HG03095 (cell line): Measurements from ENCODE around the gene CEP97.
"Not testable (repeated sequence)": the region's sequence is repeated elsewhere in the genome, so short reads cannot be mapped to it uniquely, and the experiment has no call there.

Experiments used
- ATAC-seq: cut with Tn5 transposase; IDR thresholded peaks from one replicate; pipeline ENCODE4 v1.9.1; 2021; ENCODE audit warnings: moderate library complexity; ENCODE audit not compliant: unreplicated experiment

CEP97 gene

GRCh38 chr3:101724329-101725193 is at the start of gene CEP97:
Gene CEP97, plus strand, starts transcription at chr3:101724614. Its CDS starts 63 bp downstream, at chr3:101724677.
- ATAC-seq: peak; percentile 82

DNA sequence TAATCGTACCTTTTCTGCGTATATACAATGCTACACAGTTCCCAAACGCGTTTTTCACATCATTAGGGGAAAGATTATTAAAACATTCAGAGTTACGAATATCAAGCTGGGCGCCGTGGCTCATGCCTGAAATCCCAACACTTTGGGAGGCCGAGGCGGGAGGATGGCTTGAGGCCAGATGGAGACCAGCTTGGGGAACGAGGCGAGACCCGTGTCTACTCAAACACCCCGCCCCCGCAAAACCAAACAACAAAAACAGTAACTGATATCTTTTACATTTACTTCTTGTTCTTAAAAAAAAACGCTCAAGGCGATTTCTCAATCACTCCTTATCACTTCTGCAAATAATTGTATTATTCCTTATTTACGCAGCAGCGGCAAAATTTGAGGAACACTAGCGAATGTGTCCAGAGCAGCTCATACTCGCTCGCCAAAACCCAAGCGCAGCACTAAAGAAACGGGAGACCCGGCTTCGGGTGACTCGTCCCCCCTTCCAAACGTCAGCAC is 48.7 kb upstream of the CEP97 start:
- no peak for ATAC-seq

DNA sequence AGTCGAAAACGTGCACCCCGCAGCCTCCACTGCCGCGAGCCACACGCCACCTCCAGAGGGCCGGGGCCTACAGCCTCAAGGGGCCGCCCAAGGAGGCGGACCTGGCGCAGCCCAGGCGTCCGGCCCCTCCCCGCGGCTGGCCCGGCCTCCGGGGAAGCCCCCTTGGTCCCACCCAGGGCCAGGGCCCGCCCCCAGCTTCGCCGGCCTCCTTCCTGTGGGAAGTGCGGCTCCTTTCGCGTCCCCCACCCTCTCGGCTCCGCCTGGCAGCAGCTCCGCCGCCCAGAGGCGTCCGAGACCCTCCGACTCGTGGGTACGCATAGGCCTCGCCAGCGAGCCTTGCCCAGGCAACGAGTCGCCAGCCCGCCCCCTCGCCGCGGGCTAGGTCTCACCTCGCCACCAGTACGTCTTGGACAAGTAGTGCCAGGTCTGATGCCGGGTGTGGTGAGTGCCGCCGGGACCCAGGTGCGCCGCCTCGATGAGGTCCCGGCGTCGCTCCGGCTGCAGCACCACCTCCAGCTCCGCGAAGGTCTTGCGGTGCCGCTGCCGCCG is 48.1 kb upstream of the CEP97 start:
- peak; percentile 87 for ATAC-seq

DNA sequence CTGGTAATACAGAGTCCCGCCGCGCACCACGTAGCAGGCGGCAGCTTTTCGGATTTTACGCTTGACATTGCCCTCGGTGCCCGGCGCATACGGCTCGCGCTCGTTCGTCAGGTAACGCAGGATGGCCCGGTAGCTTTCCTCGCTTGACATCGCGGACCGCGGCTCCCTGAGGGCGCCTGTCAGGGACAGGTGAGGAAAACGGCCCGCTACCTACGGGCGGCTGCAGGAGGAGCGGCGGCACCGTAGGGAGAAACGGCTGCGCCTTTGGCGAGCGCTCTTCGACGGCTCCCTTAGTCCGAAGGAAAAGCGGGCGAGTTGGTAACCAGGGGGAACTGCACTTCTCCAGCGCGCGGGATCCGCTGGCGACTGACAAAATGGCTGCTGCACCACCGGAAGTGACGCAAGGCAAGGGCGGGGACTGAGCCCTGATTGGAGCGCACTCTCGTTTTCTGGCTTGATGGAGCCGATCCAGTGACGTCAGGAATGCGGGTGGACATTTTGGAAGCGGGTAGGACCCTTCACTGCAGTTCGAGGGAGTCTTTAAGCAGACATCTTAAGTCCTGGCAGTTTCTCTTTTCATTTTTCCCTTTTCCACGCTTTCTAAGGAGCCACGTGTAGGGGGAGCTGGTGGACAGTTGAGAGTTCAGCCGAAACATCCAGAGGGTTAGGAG is 47.5 kb upstream of the CEP97 start, which contains the start of gene ZBTB11:
Gene ZBTB11 (minus strand): TSS at position 368 of the 671 bp plus-strand sequence. CDS start 218 bp downstream, at position 150.
- peak; percentile 69 for ATAC-seq

DNA sequence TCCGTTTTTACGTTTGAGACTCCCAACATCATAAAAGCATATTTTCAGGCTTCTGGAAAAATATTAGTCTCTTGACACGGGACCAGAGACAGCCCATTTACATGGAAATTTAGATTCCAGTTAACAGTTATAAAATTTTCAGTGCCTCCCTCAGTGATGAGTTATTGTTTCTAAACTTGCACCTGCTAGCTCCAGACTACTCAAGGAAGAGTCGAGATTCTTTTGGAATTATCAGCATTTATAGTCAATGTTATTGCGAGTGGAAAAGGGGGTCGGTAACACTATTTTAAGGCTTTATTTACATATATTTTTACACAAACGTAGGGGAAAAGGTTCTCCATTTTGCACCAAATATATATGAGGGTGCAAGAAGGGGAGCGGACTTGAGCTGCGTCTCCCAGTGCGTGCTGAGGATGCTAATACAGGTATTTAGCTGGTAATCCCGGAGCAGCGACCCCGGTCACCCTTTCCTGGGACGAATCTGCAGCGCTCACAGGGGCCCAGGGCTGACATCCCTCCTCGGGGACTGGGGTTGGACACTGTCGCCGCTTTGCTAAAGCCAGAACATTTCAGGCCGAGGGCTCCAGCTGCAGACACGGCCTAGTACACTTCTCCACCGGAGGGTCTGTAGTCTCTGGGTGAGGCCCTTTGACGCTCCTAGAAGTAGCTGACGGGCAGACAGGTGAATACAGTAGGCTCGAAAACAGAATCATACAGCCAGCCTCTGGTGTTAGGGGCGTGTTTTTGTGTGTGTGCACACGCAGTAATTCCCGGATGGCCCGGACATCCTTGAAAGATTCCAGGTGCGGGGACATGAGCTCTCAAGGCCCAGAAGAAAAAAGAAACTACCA is 46.8 kb upstream of the CEP97 start:
- ATAC-seq: no peak

GRCh38 chr3:101678837-101679236 is 45.6 kb upstream of the CEP97 start:
- ATAC-seq: not testable (repeated sequence)

- ATAC-seq: no peak
Measured at GRCh38 chr3:101680466-101680865, 43.9 kb upstream of the CEP97 start.

DNA sequence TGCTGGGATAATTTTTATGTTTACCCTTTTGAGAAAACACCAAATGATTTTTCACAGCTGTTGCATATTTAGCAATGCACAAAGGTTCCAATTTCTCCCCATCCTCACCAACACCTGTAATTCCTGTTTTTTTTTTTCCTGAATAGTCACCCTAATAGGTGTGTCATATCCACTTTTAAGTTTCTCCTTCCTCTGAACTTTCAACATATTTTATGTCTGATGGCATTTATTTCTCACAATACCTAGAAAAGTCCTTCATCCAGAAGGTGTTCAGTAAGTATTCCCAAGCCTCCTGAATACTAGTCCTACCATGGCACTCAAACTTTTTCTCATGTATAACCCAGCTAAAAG is 39.4 kb upstream of the CEP97 start:
- no peak for ATAC-seq

GRCh38 chr3:101685870-101686307 is 38.5 kb upstream of the CEP97 start:
- peak; percentile 4 for ATAC-seq

DNA sequence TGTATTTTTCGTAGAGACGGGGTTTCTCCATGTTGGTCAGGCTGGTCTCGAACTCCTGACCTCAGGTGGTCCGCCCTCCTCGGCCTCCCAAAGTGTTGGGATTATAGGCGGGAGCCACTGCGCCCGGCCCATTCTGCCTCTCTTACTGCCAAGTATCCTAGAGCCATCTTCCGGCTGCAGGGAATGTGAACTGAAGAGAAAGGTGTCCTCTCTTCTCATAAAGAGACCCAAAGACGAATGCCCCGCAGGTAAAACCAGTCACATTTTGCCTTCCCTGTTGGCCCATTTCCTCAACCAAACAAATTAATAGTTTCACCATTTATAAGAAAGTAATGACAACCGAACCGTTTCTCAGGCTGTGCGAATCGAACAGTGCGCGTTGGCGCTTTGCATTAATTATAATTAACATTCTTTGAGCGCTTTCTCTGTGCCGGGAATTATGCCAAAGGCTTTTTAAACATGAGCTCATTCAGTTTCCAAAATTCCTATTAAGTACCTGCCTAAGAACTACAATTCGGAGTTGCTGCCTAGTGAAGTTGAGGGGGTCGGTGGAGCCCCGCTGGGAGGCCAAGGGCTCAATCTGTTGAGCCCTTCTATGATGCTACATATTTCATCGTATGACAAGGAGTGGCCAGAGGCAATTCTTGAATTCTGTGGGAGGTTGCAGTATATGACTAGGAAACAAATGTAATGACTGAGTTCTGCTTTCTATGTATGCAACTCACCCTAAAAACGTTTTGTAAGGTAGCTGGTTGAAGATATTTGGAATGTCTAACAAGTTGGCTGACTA is 37.1 kb upstream of the CEP97 start:
- no peak for ATAC-seq

GRCh38 chr3:101689286-101689685 is 35.1 kb upstream of the CEP97 start:
- ATAC-seq: no peak

DNA sequence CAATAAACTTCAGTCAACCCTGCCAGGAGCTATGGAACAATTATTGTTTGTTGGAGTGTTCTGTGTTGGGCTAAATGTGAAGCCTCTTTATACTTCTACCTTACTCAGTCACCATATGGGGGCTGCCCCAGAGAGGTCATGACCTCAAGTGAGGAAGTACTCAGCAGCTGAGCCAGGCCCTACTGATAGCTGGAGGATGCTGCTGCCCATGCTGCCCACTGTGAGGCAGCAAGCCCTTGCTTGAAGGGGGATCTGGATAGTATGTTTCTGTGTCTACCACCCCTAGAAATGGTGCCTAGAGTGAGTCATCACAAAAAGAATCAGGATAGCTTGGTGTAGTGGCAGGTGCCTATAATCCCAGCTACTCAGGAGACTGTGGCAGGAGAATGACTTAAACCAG is 33.4 kb upstream of the CEP97 start:
- peak; percentile 37 for ATAC-seq

GRCh38 chr3:101691685-101692671 is 32.4 kb upstream of the CEP97 start:
- not testable (repeated sequence) for ATAC-seq

- ATAC-seq: peak; percentile 80
Measured at GRCh38 chr3:101693540-101693939, 30.9 kb upstream of the CEP97 start.

GRCh38 chr3:101694836-101695235 is 29.6 kb upstream of the CEP97 start:
- not testable (repeated sequence) for ATAC-seq

DNA sequence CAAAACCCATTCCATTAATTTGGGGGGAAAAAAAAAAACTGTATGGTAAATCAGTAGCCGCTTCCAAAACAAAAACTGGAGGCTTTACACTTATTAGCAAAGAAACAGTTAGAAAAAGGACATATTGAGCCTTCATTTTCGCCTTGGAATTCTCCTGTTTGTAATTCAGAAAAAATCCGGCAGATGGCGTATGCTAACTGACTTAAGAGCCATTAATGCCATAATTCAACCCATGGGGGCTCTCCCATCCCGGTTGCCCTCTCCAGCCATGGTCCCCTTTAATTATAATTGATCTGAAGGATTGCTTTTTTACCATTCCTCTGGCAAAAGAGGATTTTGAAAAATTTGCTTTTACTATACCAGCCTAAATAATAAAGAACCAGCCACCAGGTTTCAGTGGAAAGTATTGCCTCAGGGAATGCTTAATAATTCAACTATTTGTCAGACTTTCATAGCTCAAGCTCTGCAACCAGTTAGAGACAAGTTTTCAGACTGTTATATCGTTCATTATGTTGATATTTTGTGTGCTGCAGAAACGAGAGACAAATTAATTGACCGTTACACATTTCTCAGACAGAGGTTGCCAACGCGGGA is 28.5 kb upstream of the CEP97 start:
- no peak for ATAC-seq

DNA sequence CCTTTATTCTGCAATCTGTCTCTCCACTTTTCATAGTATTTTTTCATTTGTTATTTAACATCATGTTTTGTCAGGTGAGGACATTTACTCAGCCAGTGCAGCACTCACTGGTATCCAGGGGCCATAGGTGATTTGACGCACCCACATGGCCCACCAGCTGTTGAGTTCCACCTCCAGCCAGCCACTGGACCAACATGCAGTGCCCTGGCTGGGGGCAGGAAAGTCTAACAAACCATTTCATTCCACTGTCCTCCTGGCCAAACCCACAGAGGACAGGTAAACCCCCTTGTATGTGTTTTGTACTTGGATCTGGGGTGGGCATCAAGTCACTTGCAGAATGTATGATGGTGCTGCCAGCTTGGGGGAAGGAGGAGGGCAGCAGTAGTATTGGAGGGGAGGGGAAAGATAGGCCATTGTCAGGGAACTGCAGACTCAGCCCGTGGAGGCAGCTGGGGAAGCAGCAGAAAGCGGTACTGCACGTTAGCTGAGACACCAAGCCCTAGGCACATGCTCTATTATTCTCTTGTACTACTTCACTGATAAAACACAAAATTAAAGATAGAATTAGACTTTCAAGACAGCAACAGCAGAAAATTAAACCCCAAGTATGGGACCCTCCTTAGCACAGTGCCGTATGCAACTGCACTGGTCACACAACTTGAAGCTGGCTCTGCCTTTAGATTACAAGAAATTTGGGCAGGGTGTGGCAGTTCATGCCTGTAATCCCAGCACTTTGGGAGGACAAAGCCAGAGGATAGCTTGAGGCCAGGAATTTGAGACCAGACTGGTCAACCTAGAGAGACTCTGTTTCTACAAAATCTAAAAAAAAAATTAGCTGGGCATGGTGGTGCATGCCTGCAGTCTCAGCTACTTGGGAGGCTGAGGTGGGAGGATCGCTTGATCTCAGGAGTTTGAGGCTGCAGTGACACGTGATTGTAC is 22.4 kb upstream of the CEP97 start:
- ATAC-seq: no peak
